ENCODE measurements around the gene OTOP3.

OTOP3 gene

GRCh38 chr17:74943808-74944522 lies 8.3 kb downstream of the OTOP3 start:
- no peak for DNase-seq

- DNase-seq = no peak
These were observed 9.8 kb downstream of the OTOP3 start for GRCh38 chr17:74945543-74945942.

- DNase-seq = no peak
These were observed 10.9 kb downstream of the OTOP3 start for GRCh38 chr17:74946641-74947040.

DNA sequence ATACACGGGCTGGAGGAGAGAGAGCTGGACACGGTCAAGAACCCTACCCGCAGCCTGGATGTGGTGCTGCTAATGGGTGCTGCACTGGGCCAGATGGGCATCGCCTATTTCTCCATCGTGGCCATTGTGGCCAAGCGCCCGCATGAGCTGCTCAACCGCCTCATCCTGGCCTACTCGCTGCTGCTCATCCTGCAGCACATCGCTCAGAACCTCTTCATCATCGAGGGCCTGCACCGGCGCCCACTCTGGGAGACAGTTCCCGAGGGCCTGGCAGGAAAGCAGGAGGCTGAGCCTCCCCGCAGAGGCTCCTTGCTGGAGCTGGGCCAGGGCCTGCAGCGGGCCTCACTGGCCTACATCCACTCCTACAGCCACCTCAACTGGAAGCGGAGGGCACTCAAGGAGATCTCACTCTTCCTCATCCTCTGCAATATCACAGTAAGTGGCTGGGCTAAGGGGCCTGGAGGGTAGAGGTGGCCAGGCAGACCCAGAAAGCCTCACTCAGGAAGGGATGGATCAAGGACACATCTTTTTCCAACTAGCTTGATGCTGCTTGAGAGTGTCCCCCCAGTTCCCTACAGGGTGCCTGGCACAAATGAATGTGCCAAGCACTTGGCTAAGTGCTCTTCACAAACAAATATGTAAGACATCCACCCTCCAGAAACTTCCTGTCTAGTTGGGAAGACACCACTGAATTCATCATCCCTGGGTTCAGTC lies 11.5 kb downstream of the OTOP3 start:
- DNase-seq = no peak

DNA sequence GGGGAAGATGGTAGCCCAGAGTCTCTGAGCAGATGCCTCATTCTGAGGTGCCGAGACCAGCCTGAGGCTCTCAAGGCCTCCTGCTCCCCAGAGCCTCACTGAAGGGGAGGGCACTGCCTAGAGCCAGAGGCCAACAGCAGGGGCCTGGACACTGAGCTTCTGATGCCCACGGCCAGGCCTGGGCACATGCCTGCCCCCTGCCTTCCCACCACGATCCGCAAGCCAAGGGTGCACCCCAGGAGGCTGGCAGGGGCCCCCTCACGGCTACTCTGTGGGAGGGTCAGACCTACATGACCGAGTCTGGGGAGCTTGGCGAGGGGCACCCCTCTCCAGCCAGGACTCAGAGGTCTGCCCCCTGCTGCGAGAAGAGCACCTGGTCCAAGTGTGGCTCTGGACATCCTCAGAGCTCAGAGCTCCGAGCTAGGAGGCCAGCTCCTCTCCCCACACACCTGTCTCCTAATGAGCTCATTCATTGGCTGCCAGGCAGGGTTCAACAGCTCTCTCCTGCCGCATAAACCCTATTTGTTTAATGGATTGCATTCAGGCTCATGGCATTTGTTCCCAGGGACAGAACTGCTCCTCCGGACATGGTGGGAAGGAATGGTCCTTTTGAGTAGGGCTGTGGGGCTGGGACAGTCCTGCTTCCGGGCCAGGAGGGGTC lies 13.9 kb downstream of the OTOP3 start:
- DNase-seq = no peak

GRCh38 chr17:74950207-74950606 lies 14.5 kb downstream of the OTOP3 start:
- no peak for DNase-seq

GRCh38 chr17:74951065-74951464 lies 15.4 kb downstream of the OTOP3 start:
- DNase-seq = no peak

DNA sequence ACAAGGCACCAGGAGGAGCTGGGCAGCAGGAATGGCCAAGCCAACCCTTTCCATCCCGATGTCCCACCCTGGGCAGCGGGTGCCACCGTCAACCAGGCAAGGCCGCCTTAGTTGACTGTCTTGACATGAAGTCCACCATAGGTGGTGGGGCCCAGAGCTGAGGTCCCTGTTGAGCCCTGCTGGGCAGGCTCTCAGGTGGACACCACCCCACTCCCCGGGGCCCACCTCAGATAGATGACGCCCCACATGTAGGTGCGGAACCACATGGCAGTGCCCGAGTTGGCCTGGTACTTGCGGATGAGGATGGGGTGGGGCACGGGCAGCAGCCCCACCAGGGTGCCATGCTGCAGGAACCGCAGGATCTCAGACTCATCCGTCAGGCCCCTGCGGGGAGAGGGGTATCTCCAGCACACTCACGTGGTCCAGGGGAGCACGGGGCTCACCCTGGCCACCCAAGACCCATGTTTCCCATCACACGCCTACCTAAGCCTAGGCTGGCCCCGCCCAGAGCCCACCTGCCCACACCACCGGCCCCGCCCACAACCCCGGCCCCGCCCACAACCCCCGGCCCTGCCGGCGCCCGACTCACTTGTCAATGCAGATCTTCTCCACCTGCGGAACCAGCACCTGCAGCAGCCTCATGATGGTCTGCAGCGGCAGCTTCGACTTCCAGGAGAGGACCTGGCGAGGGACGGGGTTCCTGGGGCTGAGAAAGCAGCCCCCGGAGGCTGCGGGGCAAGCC lies 16.2 kb downstream of the OTOP3 start:
- DNase-seq = no peak

- DNase-seq = no peak
These were observed 16.9 kb downstream of the OTOP3 start for GRCh38 chr17:74952431-74953133.

DNA sequence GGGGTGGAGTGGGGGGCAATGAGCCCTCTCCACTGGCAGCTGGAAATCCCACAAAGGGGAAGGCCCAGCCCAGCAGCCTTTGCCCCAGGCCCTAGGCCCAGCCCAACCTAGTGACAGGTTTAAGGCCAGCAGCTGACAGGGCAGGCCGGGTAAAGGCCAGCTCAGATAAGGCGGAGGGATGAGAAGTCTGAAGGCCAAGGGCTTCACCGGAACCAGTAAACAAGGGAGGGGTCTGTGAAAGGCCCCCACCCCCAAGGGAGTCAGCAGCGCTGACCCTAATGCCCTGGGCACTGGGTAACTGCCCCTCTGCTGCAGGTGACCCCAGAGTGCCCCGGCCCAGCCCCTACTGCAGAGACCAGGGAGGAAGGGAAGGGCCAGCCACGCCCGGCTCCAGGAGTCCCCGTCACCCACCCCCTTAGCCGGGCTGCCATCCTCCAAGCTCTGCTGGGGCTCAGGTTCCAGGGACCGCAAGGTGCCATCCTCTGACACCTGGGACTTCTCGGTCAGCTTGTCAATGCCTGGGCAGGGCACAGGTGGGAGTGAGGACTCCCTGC lies 17.5 kb downstream of the OTOP3 start:
- DNase-seq = no peak

GRCh38 chr17:74954115-74954514 lies 18.4 kb downstream of the OTOP3 start:
- no peak for DNase-seq

DNA sequence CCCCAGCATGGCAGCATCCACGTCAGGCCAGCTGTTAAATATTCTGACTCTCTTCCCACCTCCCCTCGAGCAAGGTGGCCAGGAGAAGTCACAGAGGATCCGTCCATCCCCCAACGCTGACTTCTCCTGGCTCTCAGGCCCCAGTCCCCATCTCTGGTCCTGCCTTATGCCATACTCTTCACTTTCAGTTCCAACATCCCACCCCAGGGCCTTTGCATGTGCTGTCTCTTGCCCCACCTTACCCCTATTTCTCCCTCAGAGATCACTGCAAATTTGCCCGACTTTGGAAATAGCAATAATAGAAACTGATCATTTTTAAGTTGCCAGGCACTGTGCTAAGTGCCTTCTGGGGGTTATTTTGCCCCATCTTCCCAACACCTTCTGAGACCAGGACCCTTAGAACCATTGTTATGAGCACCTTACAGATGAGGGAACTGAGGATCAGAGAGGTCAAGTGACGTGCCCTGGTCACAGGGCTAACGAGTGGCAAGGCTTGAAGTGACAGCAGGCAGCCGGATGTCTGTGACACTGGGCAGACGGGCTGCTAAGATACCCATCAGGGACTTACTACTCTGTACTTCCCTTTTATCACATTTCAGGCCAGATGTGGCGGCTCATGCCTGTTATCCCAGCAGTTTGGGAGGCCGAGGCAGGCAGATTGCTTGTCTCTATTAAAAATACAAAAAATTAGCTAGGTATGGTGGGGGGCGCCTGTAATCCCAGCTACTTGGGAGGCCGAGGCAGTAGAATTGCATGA lies 19.1 kb downstream of the OTOP3 start:
- DNase-seq = no peak

DNA sequence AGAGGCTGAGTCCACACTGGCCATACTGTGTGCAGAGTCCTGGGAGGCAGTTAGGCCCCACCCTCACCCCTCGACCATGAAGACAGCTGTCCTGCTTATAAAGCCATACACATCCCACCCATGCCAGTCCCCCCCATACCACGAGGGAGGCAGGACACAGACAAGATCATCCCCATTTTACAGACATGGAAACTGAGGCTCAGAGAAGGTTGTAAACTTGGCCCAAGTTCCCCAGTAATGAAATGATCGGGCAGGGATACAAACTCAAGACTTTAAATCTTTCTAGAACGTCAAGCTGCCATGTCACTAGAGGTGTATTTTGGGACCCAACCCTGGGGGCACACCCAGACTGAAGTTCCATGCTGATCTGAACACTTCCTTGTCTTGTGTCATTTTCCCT lies 20.4 kb downstream of the OTOP3 start:
- DNase-seq = no peak

DNA sequence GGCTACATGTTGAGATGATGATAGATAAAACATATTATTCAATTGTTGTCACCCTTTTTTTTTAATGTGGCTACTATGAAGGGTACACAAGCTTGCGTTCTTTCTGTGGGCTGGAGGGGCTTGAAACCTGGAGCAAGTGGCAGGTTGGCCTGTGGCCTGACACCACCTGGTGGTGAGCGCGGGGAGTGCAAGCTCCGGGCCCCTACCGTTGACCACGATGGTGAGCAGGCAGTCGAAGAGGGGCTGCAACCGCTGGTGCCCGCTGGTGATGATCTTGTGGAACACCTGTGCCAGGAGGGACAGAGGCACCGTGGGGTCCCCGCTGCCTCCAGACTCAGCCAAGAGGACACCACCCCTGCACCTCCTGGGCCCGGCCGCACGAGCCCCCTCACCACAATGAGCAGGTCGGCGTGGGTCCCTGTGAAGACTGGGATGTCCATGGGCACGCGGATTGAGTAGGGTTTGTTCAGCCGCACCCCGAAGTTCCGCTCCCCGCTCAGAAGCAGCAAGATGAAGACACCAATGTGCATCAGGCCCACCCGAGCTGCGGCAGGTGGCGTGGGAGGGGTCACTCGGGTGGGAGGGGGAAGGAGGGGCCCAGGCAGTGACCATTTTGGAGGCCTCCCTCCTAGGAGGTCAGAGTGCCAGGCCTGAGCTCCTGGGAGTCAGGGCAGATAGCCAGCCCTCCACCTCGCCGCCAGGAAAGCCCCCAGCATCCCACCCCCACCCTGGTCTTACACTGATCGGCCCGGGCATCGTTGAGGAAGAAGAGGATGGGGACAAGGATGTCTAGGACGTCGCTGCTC lies 22.4 kb downstream of the OTOP3 start:
- DNase-seq = no peak

GRCh38 chr17:74959826-74960515 lies 24.3 kb downstream of the OTOP3 start:
- DNase-seq = no peak

- DNase-seq = no peak
These were observed 25.1 kb downstream of the OTOP3 start for GRCh38 chr17:74960570-74961342.

- peak; percentile 82 for DNase-seq
These were observed 26.1 kb downstream of the OTOP3 start for GRCh38 chr17:74961657-74962350.

DNA sequence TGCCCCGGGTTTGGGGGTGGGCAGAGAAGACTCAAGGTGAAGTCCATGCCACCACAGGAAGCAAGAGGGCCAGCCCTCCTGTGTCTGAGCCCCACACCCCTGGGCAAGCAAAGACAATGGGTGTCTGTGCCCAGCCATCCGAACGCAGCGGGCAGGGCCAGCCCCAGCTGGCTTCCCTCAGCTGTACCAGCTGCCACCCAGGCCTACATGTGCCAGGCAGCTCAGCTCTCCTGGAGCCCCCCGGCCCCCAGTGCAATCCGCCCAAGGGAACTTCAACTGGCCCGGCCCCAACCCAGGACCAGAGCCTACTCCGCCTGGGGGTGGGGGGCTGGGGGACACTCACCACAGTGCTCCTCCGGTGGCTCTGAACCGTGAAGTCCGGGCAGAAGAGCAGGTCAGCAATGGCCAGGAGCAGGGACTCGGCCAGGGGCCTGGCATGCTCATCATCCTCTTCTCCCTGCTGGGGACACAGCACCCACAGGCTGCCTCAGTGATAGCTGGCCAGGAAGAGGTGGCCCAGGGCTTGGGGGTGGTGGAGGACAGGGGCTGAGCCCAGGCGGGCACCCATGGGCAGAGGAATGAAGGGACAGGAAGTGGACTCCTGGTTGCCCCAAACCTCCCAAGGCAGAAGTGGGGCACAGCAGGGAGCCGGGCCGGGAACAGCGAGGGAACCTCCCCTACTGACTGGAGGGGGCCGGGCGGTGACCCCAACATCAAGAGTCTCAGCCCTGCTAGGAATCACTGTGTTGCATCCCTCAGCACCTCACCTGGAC lies 27.1 kb downstream of the OTOP3 start:
- no peak for DNase-seq

Data from amniotic stem cell (primary cell).